ENCODE measurements around the gene ARHGAP9.

GRCh38 chr12:57526477-57527126, 46.9 kb upstream of the ARHGAP9 start:
- TF ChIP-seq, protein P1, sequence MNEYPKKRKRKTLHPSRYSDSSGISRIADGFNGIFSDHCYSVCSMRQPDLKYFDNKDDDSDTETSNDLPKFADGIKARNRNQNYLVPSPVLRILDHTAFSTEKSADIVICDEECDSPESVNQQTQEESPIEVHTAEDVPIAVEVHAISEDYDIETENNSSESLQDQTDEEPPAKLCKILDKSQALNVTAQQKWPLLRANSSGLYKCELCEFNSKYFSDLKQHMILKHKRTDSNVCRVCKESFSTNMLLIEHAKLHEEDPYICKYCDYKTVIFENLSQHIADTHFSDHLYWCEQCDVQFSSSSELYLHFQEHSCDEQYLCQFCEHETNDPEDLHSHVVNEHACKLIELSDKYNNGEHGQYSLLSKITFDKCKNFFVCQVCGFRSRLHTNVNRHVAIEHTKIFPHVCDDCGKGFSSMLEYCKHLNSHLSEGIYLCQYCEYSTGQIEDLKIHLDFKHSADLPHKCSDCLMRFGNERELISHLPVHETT (tag by site-specific recombination; IDR thresholded peaks at IDR 0.05), result no peak
- TF ChIP-seq ZNF747 (tag by site-specific recombination; IDR thresholded peaks at IDR 0.05) (no peak), ZNF274 (IDR thresholded peaks at IDR 0.05; ENCODE audit: low read length) (no peak), ZNF274 (tag by site-specific recombination; IDR thresholded peaks at IDR 0.05; ENCODE audit: borderline replicate concordance) (no peak), CTCF (tag by site-specific recombination; IDR thresholded peaks at IDR 0.05) (no peak), ZNF248 (tag by site-specific recombination; IDR thresholded peaks at IDR 0.05) (no peak), ZNF692 (tag by site-specific recombination; IDR thresholded peaks at IDR 0.05) (no peak), PRDM1 (tag by site-specific recombination; IDR thresholded peaks at IDR 0.05) (no peak), ZNF837 (tag by site-specific recombination; IDR thresholded peaks at IDR 0.05) (no peak)
- TF ChIP-seq, protein P2, sequence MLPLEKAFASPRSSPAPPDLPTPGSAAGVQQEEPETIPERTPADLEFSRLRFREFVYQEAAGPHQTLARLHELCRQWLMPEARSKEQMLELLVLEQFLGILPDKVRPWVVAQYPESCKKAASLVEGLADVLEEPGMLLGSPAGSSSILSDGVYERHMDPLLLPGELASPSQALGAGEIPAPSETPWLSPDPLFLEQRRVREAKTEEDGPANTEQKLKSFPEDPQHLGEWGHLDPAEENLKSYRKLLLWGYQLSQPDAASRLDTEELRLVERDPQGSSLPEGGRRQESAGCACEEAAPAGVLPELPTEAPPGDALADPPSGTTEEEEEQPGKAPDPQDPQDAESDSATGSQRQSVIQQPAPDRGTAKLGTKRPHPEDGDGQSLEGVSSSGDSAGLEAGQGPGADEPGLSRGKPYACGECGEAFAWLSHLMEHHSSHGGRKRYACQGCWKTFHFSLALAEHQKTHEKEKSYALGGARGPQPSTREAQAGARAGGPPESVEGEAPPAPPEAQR (tag by site-specific recombination; IDR thresholded peaks at IDR 0.05), result no peak
- TF ChIP-seq, protein P3, sequence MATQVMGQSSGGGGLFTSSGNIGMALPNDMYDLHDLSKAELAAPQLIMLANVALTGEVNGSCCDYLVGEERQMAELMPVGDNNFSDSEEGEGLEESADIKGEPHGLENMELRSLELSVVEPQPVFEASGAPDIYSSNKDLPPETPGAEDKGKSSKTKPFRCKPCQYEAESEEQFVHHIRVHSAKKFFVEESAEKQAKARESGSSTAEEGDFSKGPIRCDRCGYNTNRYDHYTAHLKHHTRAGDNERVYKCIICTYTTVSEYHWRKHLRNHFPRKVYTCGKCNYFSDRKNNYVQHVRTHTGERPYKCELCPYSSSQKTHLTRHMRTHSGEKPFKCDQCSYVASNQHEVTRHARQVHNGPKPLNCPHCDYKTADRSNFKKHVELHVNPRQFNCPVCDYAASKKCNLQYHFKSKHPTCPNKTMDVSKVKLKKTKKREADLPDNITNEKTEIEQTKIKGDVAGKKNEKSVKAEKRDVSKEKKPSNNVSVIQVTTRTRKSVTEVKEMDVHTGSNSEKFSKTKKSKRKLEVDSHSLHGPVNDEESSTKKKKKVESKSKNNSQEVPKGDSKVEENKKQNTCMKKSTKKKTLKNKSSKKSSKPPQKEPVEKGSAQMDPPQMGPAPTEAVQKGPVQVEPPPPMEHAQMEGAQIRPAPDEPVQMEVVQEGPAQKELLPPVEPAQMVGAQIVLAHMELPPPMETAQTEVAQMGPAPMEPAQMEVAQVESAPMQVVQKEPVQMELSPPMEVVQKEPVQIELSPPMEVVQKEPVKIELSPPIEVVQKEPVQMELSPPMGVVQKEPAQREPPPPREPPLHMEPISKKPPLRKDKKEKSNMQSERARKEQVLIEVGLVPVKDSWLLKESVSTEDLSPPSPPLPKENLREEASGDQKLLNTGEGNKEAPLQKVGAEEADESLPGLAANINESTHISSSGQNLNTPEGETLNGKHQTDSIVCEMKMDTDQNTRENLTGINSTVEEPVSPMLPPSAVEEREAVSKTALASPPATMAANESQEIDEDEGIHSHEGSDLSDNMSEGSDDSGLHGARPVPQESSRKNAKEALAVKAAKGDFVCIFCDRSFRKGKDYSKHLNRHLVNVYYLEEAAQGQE (tag by site-specific recombination; IDR thresholded peaks at IDR 0.05), result no peak

Measured in HEK293 (cell line).